ENCODE measurements around the gene PERM1. TPM values are rescaled to one million over a fixed set of nuclear protein-coding genes. Genes with fewer than 3 reads are reported as not detected.
A peak's percentile ranks its signal among the peaks of the same experiment; 100 is the strongest.

The PERM1 gene
- total RNA-seq, 1 donor from 2014 or later: not detected

DNA sequence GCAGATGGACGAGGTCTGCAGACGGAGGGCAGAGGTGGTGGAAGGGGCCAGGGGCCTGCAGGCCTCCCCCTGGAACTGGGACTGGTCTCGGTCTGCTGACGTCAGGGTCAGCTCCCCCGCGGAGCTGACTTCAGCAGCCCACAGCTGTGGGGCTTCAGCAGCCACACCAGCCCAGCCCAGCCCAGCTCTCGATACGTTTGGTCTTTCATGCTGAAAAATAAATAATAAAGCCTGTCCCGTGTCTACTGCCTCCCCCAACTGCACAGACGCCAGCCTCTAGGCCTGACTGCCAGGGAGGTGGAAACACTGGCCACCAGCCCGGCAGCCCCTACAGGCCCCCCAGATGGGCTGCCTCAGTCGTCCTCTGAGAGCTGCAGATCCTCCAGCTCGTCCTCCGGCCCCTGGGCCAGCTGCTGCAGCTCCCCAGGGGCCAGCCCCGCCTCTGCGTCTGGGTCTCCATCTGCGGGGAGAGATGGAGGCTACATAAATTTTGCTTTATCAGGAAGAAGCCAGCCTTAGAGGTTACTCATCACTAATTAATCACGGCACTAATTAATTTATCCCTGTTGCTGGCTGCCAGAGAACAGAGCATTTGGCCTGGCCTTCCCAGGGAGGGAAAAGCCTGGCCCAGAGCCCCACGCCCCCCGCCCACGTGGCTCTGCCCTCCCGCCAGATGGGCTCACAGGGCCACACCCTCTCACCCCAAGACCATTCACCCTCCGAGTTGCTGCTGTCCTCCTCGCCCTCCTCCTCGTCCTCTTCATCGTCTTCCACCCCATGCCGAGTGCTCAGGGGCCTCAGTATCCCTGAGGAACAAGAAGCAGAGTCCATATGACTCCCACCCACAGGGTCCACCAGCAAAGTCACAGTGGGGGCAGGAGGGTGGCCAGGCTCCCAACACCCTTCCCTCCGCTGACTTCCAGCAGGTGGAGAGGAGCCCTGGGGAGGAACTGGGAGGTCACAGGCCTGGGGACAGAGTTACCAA is 37.3 kb downstream of the PERM1 start:
- H3K4me1 Mint-ChIP-seq (ENCODE audit: low read depth): peaks cover 4% of the 10 kb centered on the region
- no peak for DNase-seq (ENCODE audit: low spot score, unreplicated experiment)
- H3K27me3 Mint-ChIP-seq: peaks cover 3% of the 10 kb centered on the region
- H3K4me3 Mint-ChIP-seq (ENCODE audit: low read depth): no peak overlapping the region
- no peaks in the 10 kb centered on the region for H3K9me3 Mint-ChIP-seq (ENCODE audit: low read depth)
- TF ChIP-seq, protein P1, sequence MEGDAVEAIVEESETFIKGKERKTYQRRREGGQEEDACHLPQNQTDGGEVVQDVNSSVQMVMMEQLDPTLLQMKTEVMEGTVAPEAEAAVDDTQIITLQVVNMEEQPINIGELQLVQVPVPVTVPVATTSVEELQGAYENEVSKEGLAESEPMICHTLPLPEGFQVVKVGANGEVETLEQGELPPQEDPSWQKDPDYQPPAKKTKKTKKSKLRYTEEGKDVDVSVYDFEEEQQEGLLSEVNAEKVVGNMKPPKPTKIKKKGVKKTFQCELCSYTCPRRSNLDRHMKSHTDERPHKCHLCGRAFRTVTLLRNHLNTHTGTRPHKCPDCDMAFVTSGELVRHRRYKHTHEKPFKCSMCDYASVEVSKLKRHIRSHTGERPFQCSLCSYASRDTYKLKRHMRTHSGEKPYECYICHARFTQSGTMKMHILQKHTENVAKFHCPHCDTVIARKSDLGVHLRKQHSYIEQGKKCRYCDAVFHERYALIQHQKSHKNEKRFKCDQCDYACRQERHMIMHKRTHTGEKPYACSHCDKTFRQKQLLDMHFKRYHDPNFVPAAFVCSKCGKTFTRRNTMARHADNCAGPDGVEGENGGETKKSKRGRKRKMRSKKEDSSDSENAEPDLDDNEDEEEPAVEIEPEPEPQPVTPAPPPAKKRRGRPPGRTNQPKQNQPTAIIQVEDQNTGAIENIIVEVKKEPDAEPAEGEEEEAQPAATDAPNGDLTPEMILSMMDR (IDR thresholded peaks at IDR 0.05; ENCODE audit: unreplicated experiment): no peak
- peaks cover 14% of the 10 kb centered on the region for H3K36me3 Mint-ChIP-seq (ENCODE audit: insufficient read depth)
- no peak overlapping the region for H3K27ac Mint-ChIP-seq

DNA sequence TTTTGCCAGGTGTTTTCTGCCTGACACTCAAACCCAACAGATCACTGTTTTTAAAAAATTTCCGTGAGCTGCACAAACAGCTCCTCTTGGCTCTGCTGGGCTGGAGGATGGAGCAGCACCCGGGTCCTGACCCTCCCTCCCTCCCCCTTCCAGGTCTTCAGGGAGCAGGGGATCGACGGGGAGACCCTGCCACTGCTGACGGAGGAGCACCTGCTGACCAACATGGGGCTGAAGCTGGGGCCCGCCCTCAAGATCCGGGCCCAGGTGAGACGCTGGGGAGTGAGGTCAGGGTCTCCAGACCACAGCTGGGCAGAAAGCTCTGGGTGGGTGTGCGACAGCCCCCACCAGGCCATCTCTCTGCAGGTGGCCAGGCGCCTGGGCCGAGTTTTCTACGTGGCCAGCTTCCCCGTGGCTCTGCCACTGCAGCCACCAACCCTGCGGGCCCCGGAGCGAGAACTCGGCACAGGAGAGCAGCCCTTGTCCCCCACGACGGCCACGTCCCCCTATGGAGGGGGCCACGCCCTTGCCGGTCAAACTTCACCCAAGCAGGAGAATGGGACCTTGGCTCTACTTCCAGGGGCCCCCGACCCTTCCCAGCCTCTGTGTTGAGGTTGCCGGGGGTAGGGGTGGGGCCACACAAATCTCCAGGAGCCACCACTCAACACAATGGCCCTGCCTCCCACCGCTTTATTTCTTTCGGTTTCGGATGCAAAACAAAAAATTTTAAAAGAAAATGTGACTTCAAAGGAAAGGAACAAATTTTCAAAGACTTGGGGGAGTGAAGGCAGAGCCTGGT is 38.1 kb downstream of the PERM1 start:
- no peaks in the 10 kb centered on the region for H3K9me3 Mint-ChIP-seq (ENCODE audit: low read depth)
- peak overlapping the region; percentile 19 for H3K4me3 Mint-ChIP-seq (ENCODE audit: low read depth)
- peaks cover 12% of the 10 kb centered on the region for H3K36me3 Mint-ChIP-seq (ENCODE audit: insufficient read depth)
- TF ChIP-seq, protein P1 (IDR thresholded peaks at IDR 0.05; ENCODE audit: unreplicated experiment): no peak
- peaks cover 6% of the 10 kb centered on the region for H3K4me1 Mint-ChIP-seq (ENCODE audit: low read depth)
- no peak overlapping the region for H3K27ac Mint-ChIP-seq
- H3K27me3 Mint-ChIP-seq: peaks cover 6% of the 10 kb centered on the region
- DNase-seq (ENCODE audit: low spot score, unreplicated experiment): no peak

DNA sequence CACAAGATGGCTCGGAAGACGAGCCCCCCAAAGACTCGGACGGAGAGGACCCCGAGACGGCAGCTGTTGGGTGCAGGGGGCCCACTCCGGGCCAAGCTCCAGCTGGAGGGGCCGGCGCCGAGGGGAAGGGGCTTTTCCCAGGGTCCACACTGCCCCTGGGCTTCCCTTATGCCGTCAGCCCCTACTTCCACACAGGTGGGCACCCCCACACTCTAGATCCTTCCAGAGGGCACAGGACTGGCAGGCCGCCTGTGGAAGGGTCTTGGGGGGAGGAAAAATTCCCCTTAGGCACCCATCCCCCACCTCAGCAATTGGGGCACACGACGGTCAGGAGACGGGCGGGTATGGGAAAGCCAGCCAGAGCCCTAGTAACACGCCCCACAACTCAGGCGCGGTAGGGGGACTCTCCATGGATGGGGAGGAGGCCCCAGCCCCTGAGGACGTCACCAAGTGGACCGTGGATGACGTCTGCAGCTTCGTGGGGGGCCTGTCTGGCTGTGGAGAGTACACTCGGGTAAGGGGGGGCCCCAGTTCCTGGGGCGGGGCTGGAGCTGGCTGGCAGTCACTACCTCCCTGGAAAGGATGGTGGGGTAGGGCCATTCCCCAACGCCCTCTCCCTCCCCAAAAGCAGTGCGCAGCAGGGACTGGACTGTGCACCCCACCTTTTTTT is 38.9 kb downstream of the PERM1 start:
- TF ChIP-seq, protein P1 (IDR thresholded peaks at IDR 0.05; ENCODE audit: unreplicated experiment): no peak
- Mint-ChIP-seq H3K36me3 (ENCODE audit: insufficient read depth) (peaks cover 12% of the 10 kb centered on the region), H3K9me3 (ENCODE audit: low read depth) (no peaks in the 10 kb centered on the region), H3K4me3 (ENCODE audit: low read depth) (peak overlapping the region; percentile 40), H3K4me1 (ENCODE audit: low read depth) (peaks cover 11% of the 10 kb centered on the region), H3K27ac (no peak overlapping the region), H3K27me3 (peaks cover 6% of the 10 kb centered on the region)
- DNase-seq (ENCODE audit: low spot score, unreplicated experiment): no peak

DNA sequence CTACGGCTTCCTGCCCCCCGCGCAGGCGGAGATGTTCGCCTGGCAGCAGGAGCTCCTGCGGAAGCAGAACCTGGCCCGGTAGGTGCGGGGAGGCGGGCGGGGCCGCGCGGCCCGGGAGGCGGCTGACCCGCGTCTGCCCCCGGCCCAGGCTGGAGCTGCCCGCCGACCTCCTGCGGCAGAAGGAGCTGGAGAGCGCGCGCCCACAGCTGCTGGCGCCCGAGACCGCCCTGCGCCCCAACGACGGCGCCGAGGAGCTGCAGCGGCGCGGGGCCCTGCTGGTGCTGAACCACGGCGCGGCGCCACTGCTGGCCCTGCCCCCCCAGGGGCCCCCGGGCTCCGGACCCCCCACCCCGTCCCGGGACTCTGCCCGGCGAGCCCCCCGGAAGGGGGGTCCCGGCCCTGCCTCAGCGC is 39.5 kb downstream of the PERM1 start:
- Mint-ChIP-seq H3K27me3 (peaks cover 6% of the 10 kb centered on the region), H3K9me3 (ENCODE audit: low read depth) (no peaks in the 10 kb centered on the region), H3K36me3 (ENCODE audit: insufficient read depth) (peaks cover 10% of the 10 kb centered on the region), H3K27ac (no peak overlapping the region), H3K4me1 (ENCODE audit: low read depth) (peaks cover 15% of the 10 kb centered on the region), H3K4me3 (ENCODE audit: low read depth) (no peak overlapping the region)
- TF ChIP-seq, protein P1 (IDR thresholded peaks at IDR 0.05; ENCODE audit: unreplicated experiment): no peak
- DNase-seq (ENCODE audit: low spot score, unreplicated experiment): no peak
